Loucy (cell line): Measurements from ENCODE around the gene DZIP1.

Experiments
- H2AFZ ChIP-seq: fragments of 200-600 bp; sonication (generic); 2 replicates; pipeline ENCODE4 v1.6.0; 2016; ENCODE audit warnings: antibody characterized with exemption, mild to moderate bottlenecking, low read length, moderate library complexity
- H3F3A ChIP-seq: fragments of 200-600 bp; 2 replicates; pipeline ENCODE4 v1.6.0; 2016; ENCODE audit warnings: antibody characterized with exemption, low read depth, mild to moderate bottlenecking
- H3K27me3 ChIP-seq: fragments of 200-600 bp; sonication (generic); 2 replicates; pipeline ENCODE4 v1.6.1; 2014; ENCODE audit warnings: low read length, mild to moderate bottlenecking; ENCODE audit not compliant: insufficient read depth, poor library complexity, severe bottlenecking
- H3K36me3 ChIP-seq: fragments of 200-600 bp; sonication (generic); 2 replicates; pipeline ENCODE4 v1.6.1; 2016; ENCODE audit warnings: low read length; ENCODE audit not compliant: insufficient read depth
- H3K4me1 ChIP-seq: fragments of 200-600 bp; sonication (generic); 2 replicates; pipeline ENCODE4 v1.5.1; 2014; ENCODE audit warnings: low read length, mild to moderate bottlenecking; ENCODE audit not compliant: insufficient read depth, poor library complexity, severe bottlenecking
- H3K4me2 ChIP-seq: fragments of 200-600 bp; sonication (generic); 2 replicates; pipeline ENCODE4 v1.6.0; 2014; ENCODE audit warnings: antibody characterized with exemption, low read length, low read depth, mild to moderate bottlenecking; ENCODE audit not compliant: poor library complexity, severe bottlenecking
- H3K4me3 ChIP-seq: fragments of 200-600 bp; sonication (generic); 2 replicates; pipeline ENCODE4 v1.5.1; 2014; ENCODE audit warnings: low read length, mild to moderate bottlenecking, mixed read lengths; ENCODE audit not compliant: poor library complexity, severe bottlenecking
- H3K79me2 ChIP-seq: fragments of 200-600 bp; sonication (generic); 2 replicates; pipeline ENCODE4 v1.6.1; 2014; ENCODE audit warnings: low read length; ENCODE audit not compliant: insufficient read depth
- H3K9ac ChIP-seq: fragments of 200-600 bp; sonication (generic); 2 replicates; pipeline ENCODE4 v1.6.0; 2014; ENCODE audit warnings: mild to moderate bottlenecking, low read depth, low read length, moderate library complexity; ENCODE audit not compliant: poor library complexity, severe bottlenecking
- H3K9me2 ChIP-seq: fragments of 200-600 bp; sonication (generic); replicated peaks from 2 replicates; pipeline ENCODE4 v1.6.1; 2016; ENCODE audit warnings: low read depth, low read length, mixed read lengths
- H3K9me3 ChIP-seq: fragments of 200-600 bp; sonication (generic); 2 replicates; pipeline ENCODE4 v1.6.1; 2014; ENCODE audit warnings: mild to moderate bottlenecking, antibody characterized with exemption, low read length, low read depth; ENCODE audit not compliant: insufficient read depth
- H4K20me1 ChIP-seq: fragments of 200-600 bp; sonication (generic); 2 replicates; pipeline ENCODE4 v1.6.0; 2014; ENCODE audit warnings: antibody characterized with exemption, low read length, mild to moderate bottlenecking; ENCODE audit not compliant: insufficient read depth, poor library complexity, severe bottlenecking
- EZH2phosphoT487 ChIP-seq: fragments of 200-600 bp; IDR thresholded peaks from 2 replicates; pipeline ENCODE4 v1.6.1; 2018; ENCODE audit warnings: antibody characterized with exemption, mild to moderate bottlenecking, moderate library complexity, borderline replicate concordance
- TF ChIP-seq, protein P1 (sequence below): fragments of 200-600 bp; sonication (generic); conservative IDR thresholded peaks from 2 replicates; pipeline ENCODE4 v1.5.1; 2014; ENCODE audit warnings: mild to moderate bottlenecking, antibody characterized with exemption, low read length

The DZIP1 gene

DNA sequence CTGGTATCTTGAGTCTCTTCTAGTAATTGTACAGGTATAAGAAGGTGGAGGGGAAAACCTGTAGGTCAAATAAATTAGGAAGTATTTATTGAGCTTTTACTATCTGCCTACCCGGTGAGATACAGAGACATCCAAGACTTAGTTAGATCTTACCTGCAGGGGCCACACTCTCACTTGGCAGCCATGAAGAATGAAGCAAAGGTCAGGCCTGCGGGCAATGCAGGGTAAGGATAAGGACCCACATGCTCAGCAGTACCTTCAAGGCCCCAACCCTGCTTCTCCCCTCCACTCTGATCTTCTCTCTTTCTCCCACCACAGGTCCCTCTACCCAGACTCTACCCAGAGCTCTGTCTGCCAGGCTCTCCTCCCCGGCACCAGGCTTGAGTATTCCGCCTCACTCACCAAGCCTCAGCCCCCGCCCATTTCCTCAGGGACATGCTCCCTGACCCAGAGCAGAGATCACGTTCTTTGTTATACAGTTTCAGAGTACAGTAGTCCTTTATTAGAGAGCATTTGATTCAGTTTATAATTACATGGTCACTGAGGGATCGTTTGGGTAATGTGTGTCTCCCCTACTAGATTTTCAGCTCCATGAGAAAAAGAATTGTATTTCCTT, 110.9 kb downstream of the DZIP1 start:
- Histone ChIP-seq H3K4me3 (no peak overlapping the region), H3K79me2 (no peaks in the 10 kb centered on the region), H3F3A (no peaks in the 10 kb centered on the region), H3K9ac (no peak overlapping the region), H2AFZ (no peak overlapping the region), H3K4me2 (no peak overlapping the region), H3K27me3 (no peaks in the 10 kb centered on the region), H4K20me1 (no peaks in the 10 kb centered on the region), H3K36me3 (no peaks in the 10 kb centered on the region), H3K9me3 (no peaks in the 10 kb centered on the region), H3K9me2 (no peaks in the 10 kb centered on the region), H3K4me1 (no peaks in the 10 kb centered on the region)
- TF ChIP-seq, protein P1, sequence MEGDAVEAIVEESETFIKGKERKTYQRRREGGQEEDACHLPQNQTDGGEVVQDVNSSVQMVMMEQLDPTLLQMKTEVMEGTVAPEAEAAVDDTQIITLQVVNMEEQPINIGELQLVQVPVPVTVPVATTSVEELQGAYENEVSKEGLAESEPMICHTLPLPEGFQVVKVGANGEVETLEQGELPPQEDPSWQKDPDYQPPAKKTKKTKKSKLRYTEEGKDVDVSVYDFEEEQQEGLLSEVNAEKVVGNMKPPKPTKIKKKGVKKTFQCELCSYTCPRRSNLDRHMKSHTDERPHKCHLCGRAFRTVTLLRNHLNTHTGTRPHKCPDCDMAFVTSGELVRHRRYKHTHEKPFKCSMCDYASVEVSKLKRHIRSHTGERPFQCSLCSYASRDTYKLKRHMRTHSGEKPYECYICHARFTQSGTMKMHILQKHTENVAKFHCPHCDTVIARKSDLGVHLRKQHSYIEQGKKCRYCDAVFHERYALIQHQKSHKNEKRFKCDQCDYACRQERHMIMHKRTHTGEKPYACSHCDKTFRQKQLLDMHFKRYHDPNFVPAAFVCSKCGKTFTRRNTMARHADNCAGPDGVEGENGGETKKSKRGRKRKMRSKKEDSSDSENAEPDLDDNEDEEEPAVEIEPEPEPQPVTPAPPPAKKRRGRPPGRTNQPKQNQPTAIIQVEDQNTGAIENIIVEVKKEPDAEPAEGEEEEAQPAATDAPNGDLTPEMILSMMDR, result no peak
- no peak for TF ChIP-seq EZH2phosphoT487

DNA sequence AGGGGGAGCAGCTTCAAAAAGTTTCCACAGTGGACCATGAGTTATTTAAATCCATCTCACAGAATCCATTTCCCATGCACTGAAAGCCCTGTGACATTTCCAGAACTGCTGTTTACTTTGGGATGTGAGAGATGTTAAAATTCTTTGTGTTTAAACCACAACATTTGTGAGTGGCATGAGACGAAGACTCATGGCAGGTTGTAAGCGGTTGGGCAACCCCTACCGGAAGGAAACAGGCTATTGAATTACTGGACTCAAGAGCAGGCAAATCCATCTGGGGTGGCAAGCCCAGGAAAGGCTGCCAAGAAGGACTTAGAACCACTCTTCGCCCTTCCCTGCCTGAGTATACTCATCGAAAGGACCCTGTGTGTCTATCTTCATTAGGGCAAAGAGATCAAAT, 114.3 kb downstream of the DZIP1 start:
- H2AFZ ChIP-seq, result 0 out of 2 replicates have a peak overlapping the region, but pooled peaks have one; percentile 18
- H4K20me1 ChIP-seq, result no peaks in the 10 kb centered on the region
- no peaks in the 10 kb centered on the region for H3K27me3 ChIP-seq
- H3K4me2 ChIP-seq, result no peak overlapping the region
- no peak for TF ChIP-seq EZH2phosphoT487
- TF ChIP-seq, protein P1, result no peak
- no peaks in the 10 kb centered on the region for H3K36me3 ChIP-seq
- no peaks in the 10 kb centered on the region for H3F3A ChIP-seq
- H3K79me2 ChIP-seq, result no peaks in the 10 kb centered on the region
- no peak overlapping the region for H3K9ac ChIP-seq
- no peaks in the 10 kb centered on the region for H3K4me1 ChIP-seq
- no peaks in the 10 kb centered on the region for H3K9me2 ChIP-seq
- H3K4me3 ChIP-seq, result peak overlapping the region; percentile 1
- no peaks in the 10 kb centered on the region for H3K9me3 ChIP-seq
